ENCODE data around the gene CCM2.

GRCh38 chr7:45036317-45036716 is 36.3 kb downstream of the CCM2 start:
- TF ChIP-seq CTCF (conservative IDR thresholded peaks at IDR 0.05; ENCODE audit: low read depth in 2 of 2): no peak
- no peak for TF ChIP-seq REST (IDR thresholded peaks at IDR 0.05; ENCODE audit: unreplicated experiment)
- TF ChIP-seq EZH2phosphoT487 (IDR thresholded peaks at IDR 0.05; ENCODE audit: unreplicated experiment): no peak
- no peak for TF ChIP-seq POLR2AphosphoS5 (IDR thresholded peaks at IDR 0.05; ENCODE audit: low read depth)
- TF ChIP-seq EZH2 (IDR thresholded peaks at IDR 0.05; ENCODE audit: low read depth, unreplicated experiment): no peak
- TF ChIP-seq ZNF114 (CRISPR knock-in tag; IDR thresholded peaks at IDR 0.05): no peak
- no peak for TF ChIP-seq JUNB (IDR thresholded peaks at IDR 0.05; ENCODE audit: unreplicated experiment)
- TF ChIP-seq CREB1 (CRISPR knock-in tag; IDR thresholded peaks at IDR 0.05; ENCODE audit: low read depth): no peak
- no peak for TF ChIP-seq ZNF331 (CRISPR knock-in tag; IDR thresholded peaks at IDR 0.05; ENCODE audit: low read depth)
- TF ChIP-seq STAT1 (IDR thresholded peaks at IDR 0.05; ENCODE audit: unreplicated experiment): no peak
- TF ChIP-seq ETS1 (IDR thresholded peaks at IDR 0.05): no peak

Data from GM23338 (cell line).